HG03378 (cell line): ENCODE results near the gene MMP24OS.

Experiments
- ATAC-seq: cut with Tn5 transposase; IDR thresholded peaks from one replicate; pipeline ENCODE4 v1.9.1; 2021; ENCODE audit warnings: mild to moderate bottlenecking, moderate library complexity; ENCODE audit not compliant: unreplicated experiment

MMP24OS gene

DNA sequence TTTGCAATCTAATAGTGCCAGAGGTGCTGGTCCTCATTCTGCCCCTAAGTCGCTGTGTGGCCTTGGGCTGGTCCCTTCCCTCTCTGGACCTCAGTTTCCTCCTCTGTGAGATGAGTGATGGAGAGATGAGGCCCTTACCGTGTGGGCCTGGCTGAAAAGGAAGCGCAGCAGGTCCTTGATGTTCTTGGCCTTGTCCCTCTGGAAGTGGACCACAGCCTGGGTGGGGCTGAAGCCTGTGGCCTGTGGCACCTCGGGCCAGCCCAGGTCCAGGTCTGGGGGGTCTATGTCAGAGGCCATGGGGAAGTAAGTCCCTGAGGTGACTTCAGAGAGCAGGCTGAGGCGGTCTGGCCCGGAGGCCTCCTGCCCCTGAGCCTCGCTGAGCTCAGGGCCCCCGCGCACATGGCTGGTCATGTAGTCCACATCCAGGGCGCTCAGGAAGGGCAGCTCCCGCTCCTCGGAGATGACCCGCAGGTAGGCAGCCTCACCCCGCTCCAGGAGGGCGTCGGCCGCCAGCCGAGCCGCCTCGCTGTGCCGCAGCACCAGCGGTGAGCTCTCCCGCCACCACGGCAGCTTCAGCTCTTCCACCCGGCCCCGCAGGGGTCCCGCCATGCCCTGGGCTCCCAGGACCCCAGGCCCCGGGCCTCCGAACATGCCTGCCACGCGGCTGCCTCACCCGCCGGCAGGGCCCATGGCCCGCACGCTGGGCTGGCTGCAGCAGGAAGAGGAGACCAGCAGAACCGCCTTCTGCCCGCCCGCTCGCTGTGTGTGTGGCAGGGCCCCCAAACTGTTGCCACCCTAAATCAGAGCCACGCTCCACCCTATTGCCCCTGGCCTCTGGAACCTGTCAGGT lies 14.0 kb upstream of the MMP24OS start, which contains the start of gene FAM83C:
Gene FAM83C (minus strand): TSS at position 772 of the 850 bp plus-strand sequence. CDS start 121 bp downstream, at position 651.
- ATAC-seq = no peak

DNA sequence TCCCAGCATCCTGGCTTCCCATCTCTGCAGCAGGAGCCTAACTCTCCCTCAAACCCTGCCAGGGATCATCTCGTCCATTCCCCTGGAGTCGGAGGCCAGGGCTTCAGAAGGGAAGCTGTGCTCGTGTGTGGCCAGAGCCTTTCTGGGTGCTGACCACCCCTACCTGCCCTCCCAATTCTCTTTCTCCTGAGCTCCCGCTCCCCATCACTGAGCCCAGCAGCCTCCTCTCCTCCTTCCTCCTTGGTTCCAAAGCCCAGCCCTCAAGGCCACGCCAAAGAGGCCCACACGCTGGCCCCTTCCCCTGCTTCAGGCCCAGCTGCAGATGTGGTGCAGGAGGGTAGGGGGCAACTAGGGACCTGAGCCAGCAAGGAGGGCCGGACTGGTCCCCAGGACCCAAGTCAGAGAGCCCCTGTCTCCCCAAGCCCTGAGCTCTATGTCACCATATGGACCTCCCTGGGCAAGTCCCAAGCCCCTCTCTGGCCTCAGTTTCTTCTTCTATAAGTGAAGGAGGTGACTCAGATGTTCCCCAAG lies 13.0 kb upstream of the MMP24OS start:
- no peak for ATAC-seq

DNA sequence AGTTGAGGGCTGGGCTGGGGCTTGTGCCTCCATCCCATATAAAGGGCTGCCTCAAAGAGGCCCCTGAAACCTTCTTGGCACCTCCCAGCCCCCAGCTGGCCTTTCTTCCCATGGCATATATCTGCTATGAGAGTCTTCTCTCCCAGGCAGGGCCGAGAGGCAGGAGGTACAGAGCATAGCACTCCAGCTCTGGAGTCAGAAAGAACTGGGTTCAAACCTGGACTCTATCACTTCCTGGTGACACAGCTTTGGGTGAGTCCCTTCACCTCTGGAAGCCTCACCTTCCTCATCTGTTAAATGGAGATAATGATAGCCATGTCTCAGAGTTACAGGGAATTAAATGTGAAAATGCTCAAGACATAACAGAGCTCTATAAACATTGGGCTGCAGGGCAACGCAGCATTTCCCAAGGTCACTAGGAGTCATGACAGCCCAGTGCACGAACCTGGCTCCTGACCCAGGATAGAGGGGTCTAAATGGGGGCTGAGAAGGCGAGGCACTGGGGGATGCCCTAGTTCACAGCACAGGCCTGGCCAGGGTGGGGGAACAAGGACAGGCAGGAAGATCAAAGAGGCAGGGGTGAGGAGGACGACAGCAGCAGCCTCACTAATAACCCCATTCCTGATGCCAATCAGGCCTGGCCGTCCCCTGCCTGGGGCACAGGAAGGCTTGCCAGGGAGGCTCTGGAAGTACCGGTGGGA lies 12.4 kb upstream of the MMP24OS start:
- no peak for ATAC-seq

DNA sequence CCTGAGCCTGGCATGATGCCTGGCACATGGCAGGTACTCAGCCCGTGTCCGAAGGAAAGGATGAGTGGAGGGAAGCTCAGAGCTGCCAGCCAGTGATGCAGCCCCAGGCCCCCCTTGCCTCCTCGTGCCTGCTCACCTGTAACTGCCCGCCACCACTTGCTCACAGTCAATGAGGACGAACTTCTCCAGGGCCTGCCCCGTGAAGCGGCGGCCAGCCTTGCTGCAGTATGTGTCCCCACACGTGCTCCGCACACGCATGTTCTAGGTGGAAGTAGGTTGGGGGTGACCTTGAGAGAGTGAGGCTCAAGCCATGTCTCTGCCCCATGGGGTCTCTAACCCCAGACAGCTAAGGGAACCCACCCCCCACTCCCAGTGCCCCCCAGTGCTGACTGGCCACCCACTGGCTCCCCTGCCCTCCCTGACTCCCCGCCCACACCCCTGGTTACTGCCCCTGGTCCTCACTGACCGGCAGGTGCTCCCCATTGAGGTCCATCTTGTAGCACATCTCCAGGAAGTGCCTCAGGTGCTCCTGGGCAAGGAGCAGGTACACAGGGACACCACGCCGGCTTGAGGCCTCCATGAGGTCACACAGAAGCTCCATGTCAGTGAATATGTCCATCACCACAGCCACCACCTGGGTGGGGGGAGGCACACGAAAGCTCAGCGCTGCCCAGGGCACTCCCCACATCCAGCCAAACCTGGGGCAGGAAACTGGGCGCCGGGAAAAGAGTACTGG lies 10.6 kb upstream of the MMP24OS start:
- ATAC-seq = no peak

DNA sequence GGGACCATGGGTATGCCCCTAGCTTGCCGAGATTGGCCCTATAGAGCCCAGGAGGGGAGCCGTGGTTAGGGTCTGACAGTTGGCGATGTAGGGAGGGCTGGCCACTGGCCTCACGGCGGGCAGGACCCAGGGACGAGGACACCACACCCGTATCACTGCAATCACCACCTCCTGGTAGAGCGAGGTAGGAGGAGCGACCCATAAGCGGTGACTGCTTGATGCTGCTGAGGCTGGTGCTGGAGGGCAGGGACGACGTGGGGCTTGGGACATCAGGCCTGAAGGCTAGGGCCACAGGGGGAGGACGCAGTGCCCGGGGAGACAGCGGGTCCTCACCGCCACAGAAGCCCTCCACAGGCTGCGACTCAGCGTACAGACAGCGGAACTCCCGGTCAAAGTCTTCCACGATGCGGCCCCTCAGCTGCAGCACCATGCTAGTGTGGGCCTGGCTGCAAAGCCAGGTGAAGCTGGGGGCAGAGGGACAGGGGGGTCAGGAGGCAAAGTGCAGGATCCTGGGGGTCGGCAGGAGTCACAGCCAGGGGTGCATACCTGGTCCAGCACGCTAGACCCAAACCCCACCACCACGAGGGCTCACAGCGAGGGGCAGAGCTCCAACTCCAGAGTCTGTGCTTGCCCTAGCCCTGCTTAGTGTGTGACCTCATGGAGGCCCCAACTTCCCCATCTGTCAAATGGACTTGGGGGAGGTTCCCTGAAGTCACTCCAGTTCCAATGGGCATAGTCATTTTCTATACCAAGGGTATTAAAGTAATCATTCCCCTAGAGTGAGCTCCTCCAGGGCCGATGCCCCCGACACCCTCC lies 9.8 kb upstream of the MMP24OS start:
- no peak for ATAC-seq

DNA sequence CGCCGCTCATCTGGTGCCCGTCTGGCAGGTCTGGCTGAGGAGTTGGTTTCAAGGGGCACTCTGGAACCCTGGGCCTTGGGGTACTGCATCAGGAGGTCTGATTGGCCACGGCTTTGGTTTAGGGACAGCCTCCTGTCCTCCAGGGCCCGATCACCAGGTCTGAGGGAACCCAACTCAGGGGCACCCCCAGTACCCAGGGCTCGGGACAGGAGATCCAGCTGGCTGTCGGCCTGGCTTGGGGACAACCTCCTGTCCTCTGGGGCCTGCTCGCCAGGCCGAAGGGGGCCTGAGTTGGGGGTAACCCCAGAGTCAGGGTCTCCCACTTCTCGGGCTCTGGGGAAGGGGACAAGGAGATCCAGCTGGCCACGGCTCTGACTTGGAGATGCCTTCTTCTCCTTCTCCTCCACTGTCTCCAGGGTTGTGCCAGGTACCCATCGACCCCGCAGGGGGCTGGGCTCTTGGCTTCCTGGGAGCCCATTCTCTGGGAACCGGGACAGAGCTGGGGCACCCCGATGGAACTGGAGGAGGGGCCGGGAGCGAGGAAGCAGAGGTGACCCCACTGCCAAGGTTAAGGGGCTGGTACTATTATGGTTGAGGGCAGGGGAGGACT lies 9.1 kb upstream of the MMP24OS start:
- ATAC-seq = no peak

DNA sequence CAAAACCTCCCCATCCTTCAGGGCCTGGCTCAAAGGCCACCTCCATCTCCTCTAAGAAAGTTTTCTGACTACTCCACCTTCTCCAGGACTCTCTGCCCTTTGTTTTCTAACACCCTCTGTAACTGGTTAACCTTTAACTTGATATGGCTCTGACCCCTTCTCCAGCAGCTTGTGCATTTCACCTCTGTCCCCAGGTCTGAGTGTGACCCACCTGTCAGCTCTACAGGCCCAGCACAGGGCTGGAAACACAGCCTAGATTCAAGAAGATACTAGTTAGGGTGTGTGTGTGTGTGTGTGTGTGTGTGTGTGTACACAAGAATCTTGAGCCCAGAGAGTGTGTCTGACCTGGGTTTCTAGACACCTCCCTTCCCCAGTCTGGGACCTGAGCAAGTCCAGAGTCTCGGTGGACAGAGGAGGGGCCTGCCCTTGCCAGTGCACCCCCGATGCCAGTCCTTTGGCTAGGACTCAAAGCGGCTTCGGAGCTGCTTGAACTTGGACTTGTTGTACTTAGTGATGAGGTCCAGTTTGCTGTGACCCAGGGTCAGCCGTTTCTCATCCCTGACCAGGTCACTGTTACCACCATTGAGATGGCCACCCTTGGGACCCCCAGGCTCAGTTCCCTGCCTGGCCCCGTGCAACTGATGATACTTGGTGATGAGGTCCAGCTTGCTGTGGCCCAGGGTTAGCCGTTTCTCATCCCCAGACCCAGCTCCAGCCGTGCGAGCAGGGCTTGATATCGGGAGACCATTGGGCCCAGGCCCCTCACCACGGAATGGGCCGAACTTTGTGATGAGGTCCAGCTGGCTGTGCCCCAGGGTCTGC lies 8.4 kb upstream of the MMP24OS start:
- ATAC-seq = no peak

DNA sequence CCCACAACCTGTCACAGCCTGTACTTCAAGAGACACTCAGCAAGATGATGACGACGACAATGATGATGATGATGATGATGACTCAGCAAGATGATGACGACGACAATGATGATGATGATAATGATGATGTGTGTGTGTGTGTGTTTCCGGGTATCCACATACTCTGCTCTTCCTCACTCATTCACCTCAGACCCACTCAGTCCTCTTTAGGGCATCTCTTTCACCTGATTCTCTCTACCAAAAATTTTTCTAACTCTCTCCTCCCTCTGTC lies 7.8 kb upstream of the MMP24OS start:
- ATAC-seq = no peak

DNA sequence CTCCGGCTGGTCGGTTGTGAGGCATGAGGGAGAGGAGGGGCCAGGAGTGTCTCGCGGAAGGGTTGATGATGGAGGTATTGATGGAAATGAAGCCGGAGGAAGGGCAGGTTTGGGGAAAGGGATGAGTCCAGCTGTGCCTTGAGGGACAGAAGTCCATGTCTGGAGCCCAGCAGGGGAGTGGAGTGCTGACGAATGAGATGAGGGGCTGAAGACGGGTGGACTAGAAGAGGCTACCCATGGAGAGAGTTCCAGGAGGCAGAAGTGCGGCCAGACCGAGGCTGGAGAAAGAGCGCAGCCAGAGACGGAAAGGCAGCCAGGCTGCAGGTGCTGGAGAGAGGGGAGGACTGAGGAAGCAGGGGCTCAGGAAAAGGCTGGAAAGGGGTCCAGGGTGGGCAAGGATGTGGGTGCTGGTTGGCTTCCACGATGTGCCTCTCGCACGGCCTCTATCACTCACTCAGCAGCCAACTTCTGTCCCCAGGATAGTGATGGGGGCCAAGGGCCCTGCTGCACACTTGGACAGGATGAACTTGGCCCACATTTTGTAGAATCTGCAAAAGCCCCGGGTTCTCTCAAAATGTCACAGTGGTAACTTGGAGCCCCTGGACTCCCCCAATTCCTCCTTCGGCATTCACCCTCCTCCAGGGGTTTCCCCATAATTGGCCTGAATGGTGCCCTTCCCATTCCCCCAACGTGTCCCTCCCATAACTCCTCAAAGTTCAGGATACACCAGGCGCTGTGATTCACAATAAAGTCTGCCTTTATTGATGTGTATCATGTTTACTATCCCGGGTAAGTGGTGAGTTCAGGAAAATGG lies 7.3 kb upstream of the MMP24OS start:
- no peak for ATAC-seq

DNA sequence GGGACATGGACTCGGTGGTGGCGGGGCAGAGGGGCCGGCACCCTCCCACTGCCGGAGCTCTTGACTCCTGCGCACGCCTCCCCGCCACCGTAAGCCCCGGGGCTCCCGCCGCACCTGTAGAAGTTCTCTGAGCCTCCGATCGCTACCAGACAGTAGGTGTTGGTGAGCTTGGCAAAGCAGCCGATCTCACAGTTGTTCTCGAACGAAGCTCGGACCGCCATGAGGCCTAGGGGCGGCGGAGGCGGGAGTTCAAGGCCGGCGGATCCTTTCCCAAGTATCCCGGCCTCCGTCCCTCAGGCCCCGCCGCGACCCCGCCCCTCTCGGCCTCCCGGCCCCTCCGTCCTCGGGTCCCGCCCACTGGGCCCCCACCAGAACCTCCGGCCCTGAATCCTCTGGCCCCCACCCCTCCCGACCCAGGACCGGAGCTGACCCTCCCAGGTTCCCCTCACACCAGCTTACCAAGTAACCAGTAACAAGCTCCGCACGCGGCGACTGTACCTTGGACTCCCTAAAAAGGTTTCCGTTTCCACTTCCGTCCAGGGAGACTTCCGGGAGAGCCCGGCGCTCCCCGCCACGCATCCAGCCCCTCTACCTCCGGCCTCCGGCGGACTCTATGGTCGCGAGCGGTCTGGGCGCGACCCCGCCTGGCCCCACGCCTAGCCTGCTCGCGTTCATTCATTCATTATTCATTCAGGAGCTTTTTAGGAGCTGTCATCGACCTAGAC lies 6.5 kb upstream of the MMP24OS start, which contains the start of gene EIF6:
Gene EIF6 (minus strand): TSS at position 506 of the 725 bp plus-strand sequence. CDS start 285 bp downstream, at position 221.
- ATAC-seq = no peak

DNA sequence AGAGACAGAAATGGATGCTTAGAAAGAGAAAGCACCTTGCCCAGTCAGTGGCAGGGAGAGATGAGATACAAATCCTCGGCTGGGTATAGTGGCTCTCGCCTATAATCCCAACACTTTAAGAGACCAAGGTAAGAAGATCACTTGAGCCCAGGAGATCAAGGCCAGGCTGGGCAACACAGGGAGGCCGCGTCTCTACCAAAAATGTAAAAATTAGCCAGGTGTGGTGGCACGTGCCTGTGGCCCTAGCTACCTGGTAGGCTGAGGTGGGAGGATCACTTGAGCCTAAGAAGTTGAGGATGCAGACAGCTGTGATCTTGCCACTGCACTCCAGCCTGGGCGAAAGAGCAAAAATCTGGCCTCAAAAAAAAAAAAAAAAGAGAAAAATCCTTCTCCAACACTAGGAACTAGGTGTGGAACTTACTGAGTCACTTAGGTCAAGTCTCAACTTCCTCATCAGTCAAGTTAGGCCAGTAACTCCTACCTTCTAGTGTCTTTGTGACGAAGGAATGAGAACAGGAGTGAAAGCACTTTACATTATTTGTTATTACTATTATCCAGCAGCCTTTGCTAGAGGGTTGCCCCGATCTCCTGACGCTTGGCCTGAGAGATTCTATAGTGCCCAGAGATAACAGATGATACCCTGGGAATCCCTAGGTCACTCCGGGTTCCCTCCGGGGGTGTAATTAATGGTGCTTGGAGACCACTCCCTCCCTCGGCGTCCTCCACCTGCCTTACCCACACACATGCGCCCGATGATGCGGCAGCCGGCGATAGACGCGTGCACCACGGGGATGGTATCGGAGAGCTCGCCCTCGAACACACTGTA lies 5.7 kb upstream of the MMP24OS start:
- no peak for ATAC-seq

DNA sequence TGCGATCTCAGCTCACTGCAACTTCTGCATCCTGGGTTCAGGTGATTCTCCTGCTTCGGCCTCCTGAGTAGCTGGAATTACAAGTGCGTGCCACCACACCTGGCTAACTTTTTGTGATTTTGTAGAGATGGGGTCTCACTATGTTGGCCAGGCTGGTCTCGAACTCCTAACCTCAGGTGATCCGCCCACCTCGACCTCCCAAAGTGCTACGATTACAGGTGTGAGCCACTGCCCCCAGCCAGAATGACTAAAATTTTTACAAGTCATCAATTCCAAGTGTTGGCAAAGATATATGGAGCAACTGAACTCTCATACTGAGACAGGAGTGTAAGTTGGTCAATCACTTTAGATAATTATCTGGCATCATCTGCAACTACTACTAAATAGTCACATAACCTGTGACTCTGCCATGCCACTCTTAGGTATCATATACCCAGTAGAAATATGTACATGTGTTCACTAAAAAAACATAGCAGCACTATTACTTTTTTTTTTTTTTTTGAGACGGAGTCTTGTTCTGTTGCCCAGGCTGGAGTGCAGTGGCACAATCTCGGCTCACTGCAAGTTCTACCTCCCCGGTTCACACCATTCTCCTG lies 3.7 kb upstream of the MMP24OS start:
- ATAC-seq = no peak

DNA sequence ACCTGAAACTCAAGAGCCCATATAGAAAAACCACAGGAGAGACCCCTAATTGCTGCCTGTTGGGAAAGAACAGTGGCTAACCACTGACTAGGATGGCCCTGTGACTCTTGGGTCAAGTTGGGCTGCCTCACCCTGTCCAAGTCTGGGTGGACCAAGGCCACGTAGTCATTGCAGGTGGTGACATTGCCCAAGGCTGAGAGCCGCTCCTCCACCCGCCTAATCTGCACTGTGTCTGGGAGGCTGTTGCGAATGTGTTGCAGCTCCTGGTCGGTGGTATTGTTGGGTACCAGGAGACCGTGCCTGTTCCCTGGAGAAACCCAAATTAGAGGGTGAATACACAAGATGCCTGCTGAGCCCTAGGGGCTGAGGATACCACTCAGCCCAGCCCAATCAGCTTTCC lies 2.6 kb upstream of the MMP24OS start:
- no peak for ATAC-seq

DNA sequence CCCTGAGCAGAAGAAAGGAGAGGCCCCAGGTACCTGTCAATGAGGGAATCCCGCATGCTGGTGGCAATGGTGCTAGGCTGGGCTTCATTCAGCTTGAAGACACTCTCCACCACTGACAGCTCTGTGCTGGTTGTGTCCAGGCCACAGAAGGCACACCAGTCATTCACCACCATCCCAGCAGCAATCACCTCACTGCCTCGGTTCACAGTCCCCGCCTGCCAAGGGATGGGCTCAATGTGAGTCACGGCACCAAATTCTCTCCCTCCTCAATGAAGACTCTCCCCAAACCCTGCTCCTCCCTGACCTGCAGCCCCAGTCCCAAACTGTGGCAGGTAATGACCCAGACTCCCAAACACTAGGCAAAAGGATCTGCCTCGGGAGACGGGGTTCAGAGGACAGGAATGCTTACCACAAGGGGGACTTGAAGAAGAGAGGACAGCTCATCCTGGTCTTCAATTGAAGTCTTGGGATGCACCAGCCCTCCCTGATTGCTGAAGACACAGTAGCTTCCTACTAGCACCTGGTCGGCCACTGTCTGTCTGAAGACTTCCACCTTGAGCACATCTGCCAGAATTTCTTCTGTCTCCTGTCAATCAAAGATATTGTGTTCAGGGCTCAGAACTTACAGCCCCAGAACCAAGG lies 1.7 kb upstream of the MMP24OS start:
- ATAC-seq = no peak

DNA sequence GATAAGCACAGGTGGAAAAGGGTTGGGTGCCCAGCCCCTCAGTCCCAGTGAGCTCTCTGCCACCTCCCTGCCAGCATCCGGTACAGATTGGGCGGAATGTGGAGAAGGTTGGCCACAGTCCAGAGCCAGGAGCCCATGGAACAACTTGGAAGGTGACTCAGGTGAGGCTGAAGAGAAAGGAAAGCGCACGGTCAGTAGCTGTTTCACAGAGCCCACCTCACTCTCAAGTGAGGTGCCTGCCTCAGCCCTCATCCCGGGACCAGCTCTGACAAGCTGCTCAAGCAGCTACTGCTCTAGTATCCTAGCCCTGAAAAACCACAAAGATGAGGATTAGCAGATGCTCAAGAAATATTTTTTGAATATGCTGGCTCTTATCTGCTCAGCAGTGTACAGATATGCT lies 1.1 kb upstream of the MMP24OS start:
- no peak for ATAC-seq

DNA sequence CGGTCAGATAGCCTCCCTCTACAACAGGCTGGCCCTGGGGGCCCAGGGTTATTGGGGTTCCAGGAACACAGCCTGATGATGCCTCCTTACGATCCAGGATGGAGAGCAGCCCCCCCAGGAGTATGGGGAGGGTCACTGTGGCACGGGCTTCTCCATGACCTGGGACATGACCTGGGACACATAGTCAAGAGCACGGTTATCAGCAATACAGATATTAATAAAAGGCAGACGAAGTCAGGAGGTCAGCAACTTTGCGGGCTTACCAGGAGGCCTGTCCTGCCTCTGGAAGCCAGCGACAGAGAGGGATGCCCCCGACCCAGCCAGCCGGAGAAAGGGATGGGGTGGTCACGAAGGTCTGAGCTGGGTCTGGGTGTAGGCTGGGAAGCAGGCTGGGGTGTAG lies 795 bp downstream of the MMP24OS start:
- no peak for ATAC-seq
